Parathyroid adenoma (tissue), 2 donors: ENCODE measurements around the gene STARD13.

ENCODE experiments used
- H2AFZ ChIP-seq: fragments of 300-600 bp; sonication (generic); one replicate; pipeline ENCODE4 v1.7.0; 2017; ENCODE audit warnings: antibody characterized with exemption, mild to moderate bottlenecking
- H3K27ac ChIP-seq: fragments of 300-600 bp; sonication (generic); one replicate; pipeline ENCODE4 v1.7.0; 2017
- H3K27me3 ChIP-seq: fragments of 300-600 bp; sonication (generic); one replicate; pipeline ENCODE4 v1.7.0; 2017; ENCODE audit warnings: low read length; ENCODE audit not compliant: control insufficient read depth, insufficient read depth
- H3K36me3 ChIP-seq: fragments of 300-600 bp; sonication (generic); one replicate; pipeline ENCODE4 v1.7.0; 2017; ENCODE audit warnings: low read length; ENCODE audit not compliant: control insufficient read depth, insufficient read depth
- H3K4me1 ChIP-seq: fragments of 300-600 bp; sonication (generic); one replicate; pipeline ENCODE4 v1.7.0; 2017; ENCODE audit warnings: control low read depth
- H3K4me2 ChIP-seq: fragments of 300-600 bp; sonication (generic); one replicate; pipeline ENCODE4 v1.7.0; 2017; ENCODE audit warnings: low read length
- H3K4me3 ChIP-seq: fragments of 300-600 bp; sonication (generic); one replicate; pipeline ENCODE4 v1.7.0; 2017; ENCODE audit warnings: low read depth, low read length
- H3K79me2 ChIP-seq: fragments of 300-600 bp; sonication (generic); one replicate; pipeline ENCODE4 v1.7.0; 2017; ENCODE audit warnings: control low read depth
- H3K9ac ChIP-seq: fragments of 300-600 bp; sonication (generic); one replicate; pipeline ENCODE4 v1.7.0; 2017; ENCODE audit warnings: mild to moderate bottlenecking
- H3K9me3 ChIP-seq: fragments of 300-600 bp; sonication (generic); one replicate; pipeline ENCODE4 v1.7.0; 2017; ENCODE audit warnings: low read length; ENCODE audit not compliant: control insufficient read depth
- TF ChIP-seq, protein P1 (sequence below): fragments of 300-600 bp; sonication (generic); IDR thresholded peaks from one replicate; pipeline ENCODE4 v1.7.0; 2017; ENCODE audit warnings: antibody characterized with exemption, mild to moderate bottlenecking
- donor health status: primary hyperparathyroidism.

Gene STARD13

DNA sequence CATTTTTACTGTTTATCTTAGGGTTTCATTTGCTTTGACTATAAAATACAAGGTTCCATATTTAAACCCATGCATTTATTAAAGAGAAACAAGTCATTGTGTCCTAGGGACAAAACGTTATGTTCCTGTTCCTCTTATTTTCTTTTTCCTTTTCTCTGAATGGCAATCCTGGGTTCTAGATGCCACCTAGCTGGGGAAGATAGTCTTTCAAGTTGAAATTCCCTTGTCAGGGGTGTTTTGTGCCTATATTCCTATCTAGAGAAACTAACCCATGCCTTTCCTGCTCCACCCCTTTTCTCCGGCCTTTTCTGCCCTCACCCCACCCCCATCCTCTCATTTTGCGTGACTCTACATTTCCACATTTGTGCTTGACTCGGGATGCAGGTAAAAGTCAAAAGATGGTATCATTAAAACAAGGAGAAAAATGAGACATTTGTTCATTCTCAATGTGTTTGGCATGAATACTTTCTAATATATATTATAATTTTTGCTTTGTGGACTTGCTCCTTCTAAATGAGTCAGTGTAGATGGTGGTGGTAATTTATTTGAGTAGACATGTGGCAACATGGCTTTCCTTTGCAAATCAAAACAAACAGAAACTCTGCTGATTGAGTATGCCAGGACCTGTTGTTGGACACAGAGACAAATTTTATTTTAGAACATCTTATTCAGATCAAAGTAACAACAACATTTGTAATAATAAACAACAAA, 26.8 kb upstream of the STARD13 start:
- no peaks in the 10 kb centered on the region for H3K4me1 ChIP-seq
- no peak overlapping the region for H3K27ac ChIP-seq
- H3K79me2 ChIP-seq: no peaks in the 10 kb centered on the region
- H3K27me3 ChIP-seq: no peaks in the 10 kb centered on the region
- no peaks in the 10 kb centered on the region for H3K36me3 ChIP-seq
- H2AFZ ChIP-seq: peak overlapping the region; percentile 28
- H3K9me3 ChIP-seq: no peaks in the 10 kb centered on the region
- H3K4me3 ChIP-seq: no peak overlapping the region
- H3K9ac ChIP-seq: no peak overlapping the region
- no peak overlapping the region for H3K4me2 ChIP-seq
- TF ChIP-seq, protein P1, sequence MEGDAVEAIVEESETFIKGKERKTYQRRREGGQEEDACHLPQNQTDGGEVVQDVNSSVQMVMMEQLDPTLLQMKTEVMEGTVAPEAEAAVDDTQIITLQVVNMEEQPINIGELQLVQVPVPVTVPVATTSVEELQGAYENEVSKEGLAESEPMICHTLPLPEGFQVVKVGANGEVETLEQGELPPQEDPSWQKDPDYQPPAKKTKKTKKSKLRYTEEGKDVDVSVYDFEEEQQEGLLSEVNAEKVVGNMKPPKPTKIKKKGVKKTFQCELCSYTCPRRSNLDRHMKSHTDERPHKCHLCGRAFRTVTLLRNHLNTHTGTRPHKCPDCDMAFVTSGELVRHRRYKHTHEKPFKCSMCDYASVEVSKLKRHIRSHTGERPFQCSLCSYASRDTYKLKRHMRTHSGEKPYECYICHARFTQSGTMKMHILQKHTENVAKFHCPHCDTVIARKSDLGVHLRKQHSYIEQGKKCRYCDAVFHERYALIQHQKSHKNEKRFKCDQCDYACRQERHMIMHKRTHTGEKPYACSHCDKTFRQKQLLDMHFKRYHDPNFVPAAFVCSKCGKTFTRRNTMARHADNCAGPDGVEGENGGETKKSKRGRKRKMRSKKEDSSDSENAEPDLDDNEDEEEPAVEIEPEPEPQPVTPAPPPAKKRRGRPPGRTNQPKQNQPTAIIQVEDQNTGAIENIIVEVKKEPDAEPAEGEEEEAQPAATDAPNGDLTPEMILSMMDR: peak; percentile 7

DNA sequence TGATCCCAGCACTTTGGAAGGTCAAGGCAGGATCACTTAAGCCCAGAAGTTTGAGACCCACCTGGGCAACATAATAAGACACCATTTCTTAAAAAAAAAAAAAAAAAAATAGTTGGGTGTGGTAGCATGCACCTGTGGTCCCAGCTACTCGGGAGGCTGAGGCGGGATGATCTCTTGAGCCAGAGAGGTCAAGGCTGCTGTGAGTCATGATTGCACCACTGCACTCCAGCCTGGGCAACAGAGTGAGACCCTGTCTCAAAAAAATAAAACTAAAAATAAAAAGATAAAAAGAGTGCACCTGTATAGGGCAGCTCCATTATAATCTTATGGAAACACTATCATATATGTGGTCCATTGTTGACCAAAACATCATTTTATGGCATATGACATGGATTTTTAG, 25.5 kb upstream of the STARD13 start:
- TF ChIP-seq, protein P1: no peak
- H3K9ac ChIP-seq: no peak overlapping the region
- no peaks in the 10 kb centered on the region for H3K4me1 ChIP-seq
- no peak overlapping the region for H3K4me3 ChIP-seq
- H3K36me3 ChIP-seq: no peaks in the 10 kb centered on the region
- H3K4me2 ChIP-seq: no peak overlapping the region
- no peak overlapping the region for H2AFZ ChIP-seq
- no peaks in the 10 kb centered on the region for H3K9me3 ChIP-seq
- no peak overlapping the region for H3K27ac ChIP-seq
- H3K27me3 ChIP-seq: no peaks in the 10 kb centered on the region
- no peaks in the 10 kb centered on the region for H3K79me2 ChIP-seq

DNA sequence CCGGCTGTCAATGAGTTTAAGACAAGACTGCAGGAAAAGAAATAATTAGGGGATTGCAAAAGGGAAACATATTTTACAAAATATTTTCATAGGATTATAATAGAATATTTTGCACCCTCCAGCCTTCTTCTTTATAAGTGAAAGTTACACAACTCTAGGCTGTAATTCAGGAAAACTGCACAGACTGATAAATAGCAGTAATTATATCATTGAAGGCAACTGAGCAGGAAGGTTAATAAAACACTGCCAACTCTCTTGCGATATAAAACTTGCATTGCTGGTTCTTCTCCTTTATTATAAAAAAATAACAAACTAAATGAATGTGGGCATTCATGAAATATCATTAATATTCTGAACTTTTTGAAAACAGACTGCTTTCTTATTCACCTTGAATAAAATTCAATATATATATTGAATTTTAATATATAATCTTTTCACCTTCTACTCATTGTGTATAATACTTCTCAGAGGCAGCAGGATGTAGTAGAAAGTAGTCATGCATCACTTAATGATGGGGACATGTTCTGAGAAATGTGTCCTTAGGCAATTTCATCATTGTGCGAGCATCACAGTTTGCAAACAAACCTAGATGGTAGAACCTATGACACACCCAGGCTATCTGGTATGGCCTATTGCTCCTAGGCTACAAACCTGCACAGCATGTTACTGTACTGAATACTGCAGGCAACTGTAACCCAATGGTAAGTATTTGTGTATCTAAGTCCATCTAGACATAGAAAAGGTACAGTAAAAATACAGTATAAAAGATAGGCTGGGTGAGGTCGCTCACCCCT, 24.9 kb upstream of the STARD13 start:
- Histone ChIP-seq H2AFZ (no peak overlapping the region), H3K9ac (no peak overlapping the region), H3K36me3 (no peaks in the 10 kb centered on the region), H3K4me1 (no peaks in the 10 kb centered on the region), H3K4me3 (no peak overlapping the region), H3K9me3 (no peaks in the 10 kb centered on the region), H3K27me3 (no peaks in the 10 kb centered on the region), H3K4me2 (no peak overlapping the region), H3K27ac (no peak overlapping the region), H3K79me2 (peaks cover under 1% of the 10 kb centered on the region)
- TF ChIP-seq, protein P1: no peak

DNA sequence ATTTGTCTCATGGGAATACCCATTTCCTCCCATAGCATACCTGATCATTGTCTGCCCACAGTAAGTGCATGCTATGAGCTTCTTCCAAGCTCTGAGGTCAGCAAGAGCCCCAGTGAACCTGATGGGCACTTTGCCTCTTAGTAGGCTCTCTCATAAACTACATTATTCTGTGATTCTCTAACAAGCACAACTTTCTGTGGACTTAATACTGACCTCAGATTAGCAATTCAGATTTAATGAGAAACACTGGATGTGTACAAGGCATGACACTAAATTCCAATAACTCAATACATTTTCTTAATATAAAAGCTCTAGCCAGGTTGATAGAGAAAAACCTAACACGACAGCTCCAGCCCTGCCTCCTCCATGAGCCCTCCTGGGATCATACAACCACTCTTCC, 23.3 kb upstream of the STARD13 start:
- no peaks in the 10 kb centered on the region for H3K36me3 ChIP-seq

More for the DNA sequence above, 23.3 kb upstream of the STARD13 start:
- TF ChIP-seq, protein P1: no peak
- Histone ChIP-seq H3K27me3 (no peaks in the 10 kb centered on the region), H3K27ac (no peak overlapping the region), H3K9me3 (no peaks in the 10 kb centered on the region), H3K9ac (no peak overlapping the region), H2AFZ (no peak overlapping the region), H3K79me2 (peaks cover 8% of the 10 kb centered on the region), H3K4me1 (no peaks in the 10 kb centered on the region), H3K4me3 (no peak overlapping the region), H3K4me2 (no peak overlapping the region)
